GM21619 (cell line): ENCODE measurements around the gene ADGRD1.
"Not testable (repeated sequence)": the region's sequence is repeated elsewhere in the genome, so short reads cannot be mapped to it uniquely, and the experiment has no call there.

ENCODE experiments used
- ATAC-seq: cut with Tn5 transposase; IDR thresholded peaks from one replicate; pipeline ENCODE4 v1.9.1; 2021; ENCODE audit not compliant: unreplicated experiment

ADGRD1 gene

GRCh38 chr12:131067981-131068851, 114.5 kb downstream of the ADGRD1 start:
- no peak for ATAC-seq

- ATAC-seq, result not testable (repeated sequence)
These were observed 115.4 kb downstream of the ADGRD1 start for GRCh38 chr12:131068926-131069720.

DNA sequence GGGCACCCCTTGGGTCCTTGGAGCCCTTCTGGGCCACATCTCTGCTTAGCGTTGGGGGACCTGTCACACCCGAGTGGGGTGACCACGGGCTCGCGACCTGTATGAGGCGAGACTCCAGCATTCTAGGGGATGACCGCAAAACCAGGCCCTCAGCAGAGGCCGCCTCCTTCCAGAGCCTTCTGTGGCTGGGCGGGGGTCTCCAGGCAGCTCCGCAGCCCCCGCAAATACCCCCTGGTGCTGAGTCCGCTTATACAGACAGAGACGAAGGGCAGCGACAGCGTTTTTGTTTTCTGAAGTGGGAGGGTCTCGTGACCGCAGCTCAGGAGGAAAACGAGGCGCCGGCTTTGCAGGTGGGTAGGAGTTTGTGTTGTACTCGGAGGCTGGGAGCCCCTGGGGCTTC, 116.4 kb downstream of the ADGRD1 start:
- not testable (repeated sequence) for ATAC-seq

DNA sequence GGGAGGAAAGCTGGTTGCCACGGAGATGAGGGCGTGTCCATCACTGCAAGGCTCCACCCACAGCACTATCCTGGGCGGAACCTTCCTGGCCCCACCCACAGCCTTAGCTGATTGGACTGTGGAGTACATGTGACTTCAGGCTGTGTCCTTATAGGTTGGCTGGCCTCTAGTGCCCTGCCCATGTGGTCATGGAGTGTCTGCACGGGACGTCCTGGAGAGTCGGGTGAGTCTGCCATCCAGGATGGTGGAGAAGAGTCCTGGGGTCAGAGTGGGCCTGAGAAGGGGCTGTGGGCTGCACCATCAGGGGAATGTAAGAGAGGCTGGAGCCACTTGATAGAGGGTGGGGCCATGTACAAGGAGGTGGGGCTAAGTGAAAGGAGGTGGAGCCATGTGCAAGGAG, 117.0 kb downstream of the ADGRD1 start:
- ATAC-seq, result not testable (repeated sequence)

- ATAC-seq, result not testable (repeated sequence)
These were observed 117.6 kb downstream of the ADGRD1 start for GRCh38 chr12:131071234-131071820.

DNA sequence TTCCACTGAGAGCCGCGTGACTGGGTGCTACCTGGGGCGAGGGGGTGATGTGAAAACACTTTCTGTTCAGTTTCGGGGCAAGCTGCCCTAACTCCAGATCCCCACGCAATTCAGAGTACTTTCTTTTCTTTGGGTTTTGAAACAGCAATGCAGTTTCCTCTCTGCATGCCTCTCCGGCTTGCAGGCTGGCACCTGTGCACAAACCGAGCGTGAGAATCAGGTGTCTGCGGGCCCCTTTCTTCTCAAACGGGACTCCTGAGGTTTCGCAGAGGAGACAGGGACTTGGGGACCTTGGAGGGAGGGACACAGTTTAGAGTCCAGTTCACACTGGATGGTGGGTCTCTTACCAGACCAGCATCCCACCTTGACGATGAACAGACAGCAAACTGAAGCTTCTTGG, 118.2 kb downstream of the ADGRD1 start:
- ATAC-seq, result not testable (repeated sequence)

DNA sequence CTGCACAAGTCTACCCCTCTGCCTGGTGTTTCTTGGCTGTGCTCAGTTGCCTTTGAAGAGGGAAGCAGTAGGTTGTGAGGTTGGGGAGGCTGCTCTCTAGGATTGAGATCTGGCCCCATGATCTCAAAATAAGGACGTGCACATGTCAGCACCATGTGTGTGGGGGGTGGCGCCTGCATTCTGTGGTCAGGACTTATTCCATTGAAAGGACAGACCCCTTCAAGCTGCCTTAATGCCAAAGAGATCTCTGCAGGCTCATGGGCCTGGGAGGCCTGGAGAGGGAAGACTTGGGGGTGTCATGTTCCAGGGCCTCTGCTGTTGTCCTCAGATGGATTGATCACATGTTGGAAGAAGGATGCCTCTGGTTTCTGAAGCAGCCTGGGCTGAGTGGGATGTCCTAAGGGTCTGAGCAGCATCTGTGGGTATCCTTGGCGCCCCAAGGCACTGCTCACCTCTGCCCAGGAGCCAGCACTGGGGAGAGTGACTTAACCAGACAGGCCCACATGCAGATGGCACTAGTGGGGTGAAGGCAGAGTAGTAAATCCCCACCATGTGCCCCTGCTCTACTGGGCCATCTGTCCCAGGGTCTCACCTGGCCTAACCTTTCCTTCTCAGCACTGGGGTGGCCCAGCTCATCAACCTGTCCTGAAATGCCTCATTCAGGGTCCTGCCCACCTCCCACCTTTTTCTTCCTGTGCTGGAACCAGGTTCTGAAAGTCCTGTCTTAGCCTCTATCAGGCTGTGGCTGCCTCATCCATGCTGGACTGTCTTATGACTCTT, 118.9 kb downstream of the ADGRD1 start:
- ATAC-seq, result no peak

- no peak for ATAC-seq
These were observed 120.7 kb downstream of the ADGRD1 start for GRCh38 chr12:131074221-131075083.

GRCh38 chr12:131075194-131075593, 121.5 kb downstream of the ADGRD1 start:
- no peak for ATAC-seq

DNA sequence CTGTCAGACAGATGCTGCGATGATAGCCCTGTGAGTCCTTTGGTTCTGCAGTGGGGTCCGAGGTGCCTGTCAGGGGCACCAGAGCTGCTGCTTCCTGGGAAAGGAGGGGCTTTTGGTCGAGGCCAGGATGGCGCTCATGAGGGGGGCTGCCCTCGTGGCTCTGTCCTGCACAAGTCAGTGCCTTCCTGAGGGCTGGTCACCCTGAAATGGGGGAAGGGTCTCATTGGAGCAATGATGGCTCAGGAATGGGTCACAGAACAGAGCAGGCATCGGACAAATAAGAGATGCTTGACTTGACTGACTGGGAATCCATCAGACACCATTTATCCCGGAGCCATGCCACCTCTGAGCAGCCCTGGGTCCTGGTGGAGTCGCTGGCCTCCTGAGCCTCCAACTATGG, 121.9 kb downstream of the ADGRD1 start:
- ATAC-seq, result no peak

- ATAC-seq, result no peak
These were observed 122.6 kb downstream of the ADGRD1 start for GRCh38 chr12:131076296-131076695.

GRCh38 chr12:131076791-131077747, 123.4 kb downstream of the ADGRD1 start:
- ATAC-seq, result no peak

GRCh38 chr12:131077931-131078391, 124.3 kb downstream of the ADGRD1 start:
- ATAC-seq, result no peak

GRCh38 chr12:131082290-131083194, 128.8 kb downstream of the ADGRD1 start:
- no peak for ATAC-seq

DNA sequence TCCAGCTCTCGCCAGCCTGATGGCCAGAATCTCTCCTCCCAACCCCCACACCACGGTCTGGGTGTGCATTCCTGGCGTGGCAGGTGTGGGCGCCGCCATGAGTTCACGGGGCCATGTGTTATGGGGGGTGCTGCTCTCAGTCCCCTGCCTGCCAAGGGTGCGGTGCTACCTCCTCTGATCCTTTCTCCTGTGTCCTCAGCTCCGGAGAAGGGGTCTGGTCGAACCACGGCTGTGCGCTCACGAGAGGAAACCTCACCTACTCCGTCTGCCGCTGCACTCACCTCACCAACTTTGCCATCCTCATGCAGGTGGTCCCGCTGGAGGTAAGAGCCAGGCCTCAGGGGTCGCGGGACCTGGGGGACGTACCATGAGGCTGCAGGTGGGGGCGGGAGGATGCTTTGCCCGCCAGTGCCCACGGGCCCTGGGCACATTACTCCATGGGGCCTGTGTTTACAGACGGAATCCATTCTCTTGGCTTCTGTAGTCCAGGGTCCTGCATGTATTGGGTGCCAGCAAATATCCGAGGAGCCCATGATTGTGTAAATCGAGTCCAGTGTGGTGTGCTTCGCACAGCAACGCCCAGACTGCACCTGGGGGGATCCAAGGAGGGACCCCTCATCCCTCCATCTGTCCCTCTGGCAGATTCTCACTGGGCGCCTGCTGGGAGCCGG, 130.8 kb downstream of the ADGRD1 start:
- no peak for ATAC-seq

- no peak for ATAC-seq
These were observed 131.6 kb downstream of the ADGRD1 start for GRCh38 chr12:131085125-131085815.
